ENCODE data around the gene ADGRD1. TPM values are rescaled to one million over a fixed set of nuclear protein-coding genes. Genes with fewer than 3 reads are reported as not detected.
"Not testable (repeated sequence)": the region's sequence is repeated elsewhere in the genome, so short reads cannot be mapped to it uniquely, and the experiment has no call there.

ADGRD1 gene
- polyA plus RNA-seq, 3 donors = 4.7 to 17.9 (median 4.9) TPM

DNA sequence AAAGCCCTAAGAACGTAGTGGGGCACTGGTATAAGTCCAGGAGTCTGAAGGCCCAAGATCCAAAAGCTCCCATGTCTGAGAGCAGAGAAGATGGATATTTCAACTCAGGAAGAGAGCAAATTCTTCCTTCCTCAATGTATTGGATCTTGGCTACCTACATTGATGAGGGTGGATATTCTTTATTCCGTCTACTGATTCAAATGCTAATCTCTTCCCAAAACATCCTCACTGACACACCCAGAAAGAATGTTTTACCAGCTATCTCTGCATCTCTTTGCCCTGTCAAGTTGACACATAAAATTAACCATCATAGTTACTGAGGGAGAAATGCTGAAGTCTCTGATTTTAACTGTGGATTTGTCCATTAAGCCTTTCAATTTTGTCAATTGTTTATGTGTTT is 16.6 kb upstream of the ADGRD1 start:
- Histone ChIP-seq H2AFZ (ENCODE audit: insufficient read depth, low read depth, low read length, poor library complexity, severe bottlenecking) (no peak overlapping the region), H3K4me2 (replicated peaks; ENCODE audit: extremely low read depth, low read length, poor library complexity, severe bottlenecking) (no peak overlapping the region), H3K9me3 (replicated peaks in 1 of 2; ENCODE audit: control insufficient read depth in 1 of 2, insufficient read depth in 1 of 2, low read length in 2 of 2) (peaks cover 4 to 16% of the 10 kb centered on the region in 2 donors), H3K79me2 (ENCODE audit: insufficient read depth, low read length) (no peaks in the 10 kb centered on the region), H3K27ac (ENCODE audit: low read depth in 1 of 2, low read length in 2 of 2) (no peak overlapping the region), H3K4me3 (replicated peaks in 1 of 3; ENCODE audit: low read depth in 2 of 3, low read length in 3 of 3) (no peak overlapping the region), H3K4me1 (ENCODE audit: control insufficient read depth in 1 of 2, insufficient read depth in 2 of 2, low read length in 2 of 2) (no peaks in the 10 kb centered on the region), H3K36me3 (replicated peaks in 1 of 2; ENCODE audit: control insufficient read depth in 1 of 2, insufficient read depth in 2 of 2, low read length in 2 of 2) (no peaks in the 10 kb centered on the region), H4K20me1 (ENCODE audit: insufficient read depth, low read length) (no peaks in the 10 kb centered on the region), H3K9ac (ENCODE audit: insufficient read depth, low read length, poor library complexity, severe bottlenecking) (no peak overlapping the region), H3K27me3 (ENCODE audit: control insufficient read depth in 2 of 2, insufficient read depth in 2 of 2, low read length in 2 of 2) (peaks cover 0 to 9% of the 10 kb centered on the region in 2 donors)
- intact Hi-C loops (cut with micrococcal nuclease) = no loop called here
- TF ChIP-seq, protein P1, sequence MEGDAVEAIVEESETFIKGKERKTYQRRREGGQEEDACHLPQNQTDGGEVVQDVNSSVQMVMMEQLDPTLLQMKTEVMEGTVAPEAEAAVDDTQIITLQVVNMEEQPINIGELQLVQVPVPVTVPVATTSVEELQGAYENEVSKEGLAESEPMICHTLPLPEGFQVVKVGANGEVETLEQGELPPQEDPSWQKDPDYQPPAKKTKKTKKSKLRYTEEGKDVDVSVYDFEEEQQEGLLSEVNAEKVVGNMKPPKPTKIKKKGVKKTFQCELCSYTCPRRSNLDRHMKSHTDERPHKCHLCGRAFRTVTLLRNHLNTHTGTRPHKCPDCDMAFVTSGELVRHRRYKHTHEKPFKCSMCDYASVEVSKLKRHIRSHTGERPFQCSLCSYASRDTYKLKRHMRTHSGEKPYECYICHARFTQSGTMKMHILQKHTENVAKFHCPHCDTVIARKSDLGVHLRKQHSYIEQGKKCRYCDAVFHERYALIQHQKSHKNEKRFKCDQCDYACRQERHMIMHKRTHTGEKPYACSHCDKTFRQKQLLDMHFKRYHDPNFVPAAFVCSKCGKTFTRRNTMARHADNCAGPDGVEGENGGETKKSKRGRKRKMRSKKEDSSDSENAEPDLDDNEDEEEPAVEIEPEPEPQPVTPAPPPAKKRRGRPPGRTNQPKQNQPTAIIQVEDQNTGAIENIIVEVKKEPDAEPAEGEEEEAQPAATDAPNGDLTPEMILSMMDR (IDR thresholded peaks at IDR 0.05) = no peak
- Mint-ChIP-seq H3K9me3 (peaks cover 8 to 28% (median 16%) of the 10 kb centered on the region in 7 donors), H3K27me3 (ENCODE audit: low read depth in 3 of 3) (peaks cover 5 to 26% (median 21%) of the 10 kb centered on the region in 3 donors), H3K4me3 (no peak overlapping the region), H3K4me1 (peaks cover 5% of the 10 kb centered on the region), H3K27ac (no peak overlapping the region), H3K36me3 (no peaks in the 10 kb centered on the region)
- DNase-seq = no peak
- WGBS (ENCODE audit: insufficient coverage) = no CpG with 5 or more reads among the region's 2 CpGs

DNA sequence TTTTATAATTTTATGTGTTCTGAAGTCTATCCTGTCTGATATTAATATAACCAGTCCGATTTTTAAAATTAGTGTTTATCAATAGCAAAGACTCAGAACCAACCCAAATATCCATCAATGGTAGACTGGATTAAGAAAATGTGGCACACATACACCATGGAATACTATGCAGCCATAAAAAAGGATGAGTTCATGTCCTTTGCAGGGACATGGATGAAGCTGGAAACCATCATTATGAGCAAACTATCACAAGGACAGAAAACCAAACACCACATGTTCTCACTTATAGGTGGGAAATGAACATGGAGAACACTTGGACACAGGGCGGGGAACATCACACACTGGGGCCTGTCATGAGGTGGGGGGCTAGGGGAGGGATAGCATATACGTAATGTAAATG is 16.2 kb upstream of the ADGRD1 start:
- H3K27ac ChIP-seq (ENCODE audit: low read depth in 1 of 2, low read length in 2 of 2); H3K4me1 Mint-ChIP-seq; H3K36me3 ChIP-seq (replicated peaks in 1 of 2; ENCODE audit: control insufficient read depth in 1 of 2, insufficient read depth in 2 of 2, low read length in 2 of 2); H3K4me3 Mint-ChIP-seq; H3K79me2 ChIP-seq (ENCODE audit: insufficient read depth, low read length); H3K4me1 ChIP-seq (ENCODE audit: control insufficient read depth in 1 of 2, insufficient read depth in 2 of 2, low read length in 2 of 2); H2AFZ ChIP-seq (ENCODE audit: insufficient read depth, low read depth, low read length, poor library complexity, severe bottlenecking); H3K4me2 ChIP-seq (replicated peaks; ENCODE audit: extremely low read depth, low read length, poor library complexity, severe bottlenecking); H3K27me3 ChIP-seq (ENCODE audit: control insufficient read depth in 2 of 2, insufficient read depth in 2 of 2, low read length in 2 of 2); H3K27ac Mint-ChIP-seq; H3K4me3 ChIP-seq (replicated peaks in 1 of 3; ENCODE audit: low read depth in 2 of 3, low read length in 3 of 3); H4K20me1 ChIP-seq (ENCODE audit: insufficient read depth, low read length); DNase-seq; H3K36me3 Mint-ChIP-seq; intact Hi-C loops (cut with micrococcal nuclease); H3K9ac ChIP-seq (ENCODE audit: insufficient read depth, low read length, poor library complexity, severe bottlenecking): not testable (repeated sequence)
- Mint-ChIP-seq H3K27me3 (ENCODE audit: low read depth in 3 of 3) (peaks cover 5 to 23% (median 17%) of the 10 kb centered on the region in 3 donors), H3K9me3 (peaks cover 8 to 28% (median 17%) of the 10 kb centered on the region in 7 donors)
- no CpG with 5 or more reads among the region's 3 CpGs for WGBS (ENCODE audit: insufficient coverage)
- H3K9me3 ChIP-seq (replicated peaks in 1 of 2; ENCODE audit: control insufficient read depth in 1 of 2, insufficient read depth in 1 of 2, low read length in 2 of 2) = peaks cover 4 to 16% of the 10 kb centered on the region in 2 donors
